ENCODE data around the gene AFM. TPM values are rescaled to one million over a fixed set of nuclear protein-coding genes. Genes with fewer than 3 reads are reported as not detected.
"Not testable (repeated sequence)": the region's sequence is repeated elsewhere in the genome, so short reads cannot be mapped to it uniquely, and the experiment has no call there.

The AFM gene
- total and polyA plus RNA-seq, 3 experiments from 2014 or later, result not detected

DNA sequence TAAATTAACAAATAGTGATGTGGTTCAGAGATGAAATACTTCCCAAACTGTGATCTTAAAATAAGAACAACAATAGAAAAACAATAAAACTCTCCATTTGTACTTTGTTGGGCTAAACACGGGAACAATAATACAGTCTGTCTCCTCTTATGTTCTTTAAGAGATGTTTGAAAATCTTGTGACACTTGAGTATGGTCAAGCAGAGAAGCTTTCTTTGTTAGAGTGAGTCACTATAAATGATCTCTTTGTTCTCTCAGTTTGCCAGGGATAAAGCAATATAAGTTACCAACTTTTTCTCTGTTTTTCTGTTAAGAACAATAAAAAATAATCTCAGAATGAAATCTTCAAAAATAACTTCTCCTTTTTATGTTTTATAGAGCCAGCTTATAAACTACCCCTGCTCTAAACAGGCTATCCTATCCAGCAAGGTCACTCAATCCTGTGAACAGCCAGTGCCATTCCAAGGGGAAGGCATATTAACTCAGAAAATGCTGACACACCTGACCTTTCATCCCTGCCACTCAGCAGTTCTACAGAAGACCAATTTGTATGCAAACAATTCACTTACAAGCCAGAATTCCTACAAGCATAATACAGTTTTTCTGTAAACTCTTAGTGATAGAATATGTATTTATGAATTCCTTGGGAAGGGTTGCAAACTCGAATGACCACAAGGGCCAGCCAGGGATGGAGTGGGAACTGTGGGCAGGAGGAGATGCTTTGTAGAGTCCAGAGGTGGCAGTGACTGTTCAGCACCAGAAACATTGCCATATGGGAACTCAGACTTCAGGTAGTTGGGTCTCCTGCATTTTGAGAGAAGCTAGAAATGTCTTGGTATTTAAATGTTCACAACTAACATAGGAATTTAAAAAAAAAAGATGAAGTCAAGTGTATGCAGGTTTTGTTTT is 52.2 kb downstream of the AFM start:
- Histone ChIP-seq H3K27me3 (ENCODE audit: insufficient read depth, low read length, poor library complexity, severe bottlenecking) (no peaks in the 10 kb centered on the region), H3K27ac (ENCODE audit: low read depth, low read length) (no peak overlapping the region), H3K4me3 (ENCODE audit: low read length) (no peak overlapping the region), H3K9me3 (ENCODE audit: low read length) (no peaks in the 10 kb centered on the region), H3K4me1 (ENCODE audit: insufficient read depth, low read length) (no peaks in the 10 kb centered on the region), H3K36me3 (ENCODE audit: insufficient read depth, low read length) (no peaks in the 10 kb centered on the region)
- Mint-ChIP-seq H3K36me3 (no peaks in the 10 kb centered on the region), H3K4me1 (no peaks in the 10 kb centered on the region), H3K27me3 (peaks cover 0 to 4% of the 10 kb centered on the region in 2 donors), H3K4me3 (no peak overlapping the region), H3K27ac (no peak overlapping the region), H3K9me3 (peaks cover 0 to 3% (median 0%) of the 10 kb centered on the region in 5 donors)
- ChIA-PET POLR2A (no interaction called here), CTCF (no interaction called here)
- no peak for DNase-seq

DNA sequence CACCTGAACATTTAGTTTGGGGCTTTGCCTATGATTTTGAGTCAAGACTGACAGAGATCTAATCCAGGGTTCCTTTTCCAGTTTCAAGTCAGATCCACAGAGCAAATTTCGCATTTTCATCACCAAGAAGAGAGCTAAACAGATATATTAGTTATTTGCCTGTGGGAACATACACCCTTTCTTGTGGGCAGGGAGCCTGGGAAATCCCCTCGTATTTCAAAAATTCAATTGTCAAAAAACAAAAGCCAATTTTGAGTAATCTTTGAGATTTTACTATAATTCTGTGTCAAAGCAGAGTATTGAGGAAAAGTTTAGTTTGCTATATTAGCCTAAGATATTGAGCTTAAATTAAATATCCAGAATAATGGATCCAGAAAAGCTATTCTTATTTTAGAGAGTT is 56.6 kb downstream of the AFM start:
- Mint-ChIP-seq H3K27me3 (peaks cover 2 to 7% of the 10 kb centered on the region in 2 donors), H3K9me3 (peaks cover 0 to 3% (median 0%) of the 10 kb centered on the region in 5 donors), H3K4me1 (no peaks in the 10 kb centered on the region), H3K27ac (no peak overlapping the region), H3K36me3 (peaks cover 0 to 1% (median 0%) of the 10 kb centered on the region in 3 donors), H3K4me3 (no peak overlapping the region)
- Histone ChIP-seq H3K27me3 (ENCODE audit: insufficient read depth, low read length, poor library complexity, severe bottlenecking) (no peaks in the 10 kb centered on the region), H3K9me3 (ENCODE audit: low read length) (no peaks in the 10 kb centered on the region), H3K4me3 (ENCODE audit: low read length) (no peak overlapping the region), H3K36me3 (ENCODE audit: insufficient read depth, low read length) (no peaks in the 10 kb centered on the region), H3K4me1 (ENCODE audit: insufficient read depth, low read length) (no peaks in the 10 kb centered on the region), H3K27ac (ENCODE audit: low read depth, low read length) (no peak overlapping the region)
- no peak for DNase-seq
- ChIA-PET POLR2A (no interaction called here), CTCF (no interaction called here)

DNA sequence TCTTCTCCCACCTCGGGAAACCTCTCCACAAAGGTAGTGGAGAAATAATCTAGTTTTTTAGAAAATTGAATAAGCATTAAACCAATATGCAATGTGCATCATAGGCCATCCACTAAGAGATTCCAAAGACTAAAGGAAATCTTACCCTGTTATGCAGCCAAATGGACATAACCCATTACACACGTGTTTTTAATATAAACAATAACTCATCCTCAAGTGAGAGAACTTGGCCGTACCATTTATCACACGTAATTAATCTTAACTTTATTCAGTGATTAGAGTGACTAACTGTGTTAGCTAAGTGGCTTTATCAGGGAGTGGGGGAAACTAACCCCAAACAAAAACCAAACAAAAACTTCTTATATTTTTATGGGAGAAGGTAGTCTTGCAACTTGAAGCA is 57.8 kb downstream of the AFM start:
- peaks cover 0 to 3% (median 0%) of the 10 kb centered on the region in 5 donors for H3K9me3 Mint-ChIP-seq
- DNase-seq, result no peak
- Histone ChIP-seq H3K27me3 (ENCODE audit: insufficient read depth, low read length, poor library complexity, severe bottlenecking) (no peaks in the 10 kb centered on the region), H3K4me1 (ENCODE audit: insufficient read depth, low read length) (no peaks in the 10 kb centered on the region), H3K36me3 (ENCODE audit: insufficient read depth, low read length) (no peaks in the 10 kb centered on the region), H3K9me3 (ENCODE audit: low read length) (no peaks in the 10 kb centered on the region), H3K4me3 (ENCODE audit: low read length) (no peak overlapping the region), H3K27ac (ENCODE audit: low read depth, low read length) (no peak overlapping the region)
- H3K27ac Mint-ChIP-seq, result no peak overlapping the region
- CTCF ChIA-PET, result no interaction called here
- H3K4me1 Mint-ChIP-seq, result no peaks in the 10 kb centered on the region
- H3K27me3 Mint-ChIP-seq, result peaks cover 4 to 7% of the 10 kb centered on the region in 2 donors
- peaks cover 0 to 1% (median 0%) of the 10 kb centered on the region in 3 donors for H3K36me3 Mint-ChIP-seq
- no peak overlapping the region for H3K4me3 Mint-ChIP-seq
- POLR2A ChIA-PET, result no interaction called here

DNA sequence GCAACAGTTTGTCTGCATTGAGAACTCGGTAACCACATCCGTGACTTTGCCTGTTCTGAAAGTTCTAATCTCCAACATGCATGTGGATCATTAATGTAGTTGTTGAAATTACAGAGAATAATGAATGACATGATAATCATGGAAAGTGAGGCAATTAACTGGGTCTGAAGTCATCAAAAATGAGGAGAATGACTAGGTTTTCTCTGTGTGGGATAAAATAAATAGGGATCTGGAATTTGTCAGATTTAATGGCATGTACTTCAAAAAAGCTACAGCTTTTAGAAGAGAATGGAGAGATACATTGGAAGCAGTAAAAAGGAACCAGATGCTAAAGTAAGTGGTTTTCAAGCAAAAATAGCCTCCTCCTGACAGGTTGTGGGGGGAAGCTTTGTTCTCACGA is 59.3 kb downstream of the AFM start:
- POLR2A ChIA-PET, result no interaction called here

DNA sequence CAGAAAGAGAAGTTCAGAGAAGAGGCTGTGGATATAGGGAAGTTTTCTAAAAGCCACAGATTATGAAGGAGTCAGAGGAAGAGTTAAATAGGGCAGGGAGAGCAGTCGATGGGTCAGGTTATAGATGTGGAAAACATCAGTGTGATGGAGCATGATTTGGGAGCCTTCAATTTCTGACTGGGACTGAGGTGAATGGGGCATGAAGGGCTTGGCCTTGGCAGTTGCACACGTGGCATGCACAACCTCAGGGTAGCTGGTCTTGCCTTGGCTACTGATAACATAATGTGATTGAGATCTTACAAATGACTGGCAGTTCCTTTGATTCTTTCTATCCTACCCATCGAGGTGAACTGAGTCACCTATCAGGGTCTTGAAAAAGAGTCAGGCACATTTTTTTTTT is 59.7 kb downstream of the AFM start:
- Histone ChIP-seq H3K4me1 (ENCODE audit: insufficient read depth, low read length) (no peaks in the 10 kb centered on the region), H3K27ac (ENCODE audit: low read depth, low read length) (no peak overlapping the region), H3K27me3 (ENCODE audit: insufficient read depth, low read length, poor library complexity, severe bottlenecking) (no peaks in the 10 kb centered on the region), H3K9me3 (ENCODE audit: low read length) (no peaks in the 10 kb centered on the region), H3K36me3 (ENCODE audit: insufficient read depth, low read length) (no peaks in the 10 kb centered on the region), H3K4me3 (ENCODE audit: low read length) (no peak overlapping the region)
- Mint-ChIP-seq H3K4me1 (no peaks in the 10 kb centered on the region), H3K9me3 (no peaks in the 10 kb centered on the region), H3K27ac (no peak overlapping the region), H3K36me3 (peaks cover 0 to 1% (median 0%) of the 10 kb centered on the region in 3 donors), H3K27me3 (peaks cover 4 to 7% of the 10 kb centered on the region in 2 donors), H3K4me3 (no peak overlapping the region)
- no peak for DNase-seq
- ChIA-PET POLR2A (no interaction called here), CTCF (no interaction called here)

More for the DNA sequence above, 59.3 kb downstream of the AFM start:
- H3K36me3 ChIP-seq (ENCODE audit: insufficient read depth, low read length), result no peaks in the 10 kb centered on the region
- H3K9me3 ChIP-seq (ENCODE audit: low read length), result no peaks in the 10 kb centered on the region
- H3K27ac ChIP-seq (ENCODE audit: low read depth, low read length), result no peak overlapping the region
- Mint-ChIP-seq H3K9me3 (peaks cover 0 to 3% (median 0%) of the 10 kb centered on the region in 5 donors), H3K27me3 (peaks cover 4 to 7% of the 10 kb centered on the region in 2 donors), H3K36me3 (peaks cover 0 to 1% (median 0%) of the 10 kb centered on the region in 3 donors), H3K27ac (no peak overlapping the region), H3K4me1 (no peaks in the 10 kb centered on the region), H3K4me3 (no peak overlapping the region)
- CTCF ChIA-PET, result no interaction called here
- no peak for DNase-seq
- H3K27me3 ChIP-seq (ENCODE audit: insufficient read depth, low read length, poor library complexity, severe bottlenecking), result no peaks in the 10 kb centered on the region
- H3K4me3 ChIP-seq (ENCODE audit: low read length), result no peak overlapping the region
- H3K4me1 ChIP-seq (ENCODE audit: insufficient read depth, low read length), result no peaks in the 10 kb centered on the region

DNA sequence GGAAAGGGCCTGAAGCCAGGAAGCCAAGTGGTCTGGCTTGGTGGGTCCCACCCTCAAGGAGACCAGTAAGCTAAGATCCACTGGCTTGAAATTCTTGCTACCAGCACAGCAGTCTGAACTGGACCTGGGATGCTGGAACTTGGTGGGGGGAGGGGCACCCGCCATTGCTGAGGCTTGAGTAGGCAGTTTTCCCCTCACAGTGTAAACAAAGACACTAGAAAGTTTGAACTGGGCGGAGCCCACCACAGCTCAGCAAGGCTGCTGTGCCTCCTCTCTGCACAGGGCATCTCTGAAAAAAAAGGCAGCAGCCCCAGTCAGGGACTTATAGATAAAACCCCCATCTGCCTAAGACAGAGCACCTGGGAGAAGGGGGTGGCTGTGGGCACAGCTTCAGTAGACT is 63.1 kb downstream of the AFM start:
- Mint-ChIP-seq H3K4me3 (no peak overlapping the region), H3K9me3 (no peaks in the 10 kb centered on the region), H3K27me3 (peaks cover 0 to 1% of the 10 kb centered on the region in 2 donors), H3K4me1 (no peaks in the 10 kb centered on the region), H3K27ac (no peak overlapping the region), H3K36me3 (peaks cover 0 to 1% (median 0%) of the 10 kb centered on the region in 3 donors)
- no peak for DNase-seq
- Histone ChIP-seq H3K9me3 (ENCODE audit: low read length) (no peaks in the 10 kb centered on the region), H3K36me3 (ENCODE audit: insufficient read depth, low read length) (no peaks in the 10 kb centered on the region), H3K27ac (ENCODE audit: low read depth, low read length) (no peak overlapping the region), H3K4me3 (ENCODE audit: low read length) (no peak overlapping the region), H3K27me3 (ENCODE audit: insufficient read depth, low read length, poor library complexity, severe bottlenecking) (no peaks in the 10 kb centered on the region), H3K4me1 (ENCODE audit: insufficient read depth, low read length) (no peaks in the 10 kb centered on the region)
- CTCF ChIA-PET, result no interaction called here
- POLR2A ChIA-PET, result no interaction called here

DNA sequence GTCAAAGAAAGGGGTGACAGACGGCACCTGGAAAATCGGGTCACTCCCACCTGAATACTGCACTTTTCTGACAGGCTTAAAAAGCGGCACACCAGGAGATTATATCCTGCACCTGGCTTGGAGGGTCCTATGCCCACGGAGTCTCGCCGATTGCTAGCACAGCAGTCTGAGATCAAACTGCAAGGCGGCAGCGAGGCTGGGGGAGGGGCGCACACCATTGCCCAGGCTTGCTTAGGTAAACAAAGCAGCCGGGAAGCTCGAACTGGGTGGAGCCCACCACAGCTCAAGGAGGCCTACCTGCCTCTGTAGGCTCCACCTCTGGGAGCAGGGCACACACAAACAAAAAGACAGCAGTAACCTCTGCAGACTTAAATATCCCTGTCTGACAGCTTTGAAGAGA is 69.3 kb downstream of the AFM start:
- CTCF ChIA-PET, result not testable (repeated sequence)

More for the DNA sequence above, 69.3 kb downstream of the AFM start:
- H3K4me1 ChIP-seq (ENCODE audit: insufficient read depth, low read length); H3K27me3 Mint-ChIP-seq; H3K27ac ChIP-seq (ENCODE audit: low read depth, low read length); H3K4me3 ChIP-seq (ENCODE audit: low read length); DNase-seq; H3K9me3 ChIP-seq (ENCODE audit: low read length); H3K27ac Mint-ChIP-seq; H3K4me1 Mint-ChIP-seq; H3K36me3 ChIP-seq (ENCODE audit: insufficient read depth, low read length); H3K4me3 Mint-ChIP-seq; H3K9me3 Mint-ChIP-seq; POLR2A ChIA-PET; H3K36me3 Mint-ChIP-seq; H3K27me3 ChIP-seq (ENCODE audit: insufficient read depth, low read length, poor library complexity, severe bottlenecking): not testable (repeated sequence)
